ENCODE results near the gene UBAC2.

GRCh38 chr13:99415014-99415650, 214.5 kb downstream of the UBAC2 start:
- TF ChIP-seq CTCF (IDR thresholded peaks at IDR 0.05; ENCODE audit: poor library complexity), result no peak
- no peak for TF ChIP-seq EZH2 (IDR thresholded peaks at IDR 0.05; ENCODE audit: borderline replicate concordance)
- no peak for TF ChIP-seq EZH2phosphoT487 (IDR thresholded peaks at IDR 0.05; ENCODE audit: low read depth, severe bottlenecking, unreplicated experiment)

Measured in hepatocyte (in vitro differentiated cells).